Prostate gland (tissue), 2 donors: ENCODE data around the gene FCER1G.

Source experiments
- POLR2A ChIP-seq: fragments of 450-650 bp; IDR thresholded peaks from one replicate; pipeline ENCODE4 v1.6.1; 2016; ENCODE audit warnings: antibody characterized with exemption, mild to moderate bottlenecking
- POLR2AphosphoS5 ChIP-seq: sonication (generic); formaldehyde crosslinking; IDR thresholded peaks from one replicate; pipeline ENCODE4 v1.6.1; 2017; ENCODE audit warnings: antibody characterized with exemption
- TF ChIP-seq, protein P1 (sequence below), 4 experiments: fragments of 200-600 bp in 2 of 4; fragments of 450-650 bp in 2 of 4; sonication (generic) in 2 of 4; IDR thresholded peaks; 1 replicate in 3 of 4; 2 replicates in 1 of 4; pipeline ENCODE4 v1.5.1; 2016 to 2019; ENCODE audit warnings: antibody characterized with exemption in 4 of 4, mild to moderate bottlenecking in 2 of 4, moderate library complexity in 2 of 4

DNA sequence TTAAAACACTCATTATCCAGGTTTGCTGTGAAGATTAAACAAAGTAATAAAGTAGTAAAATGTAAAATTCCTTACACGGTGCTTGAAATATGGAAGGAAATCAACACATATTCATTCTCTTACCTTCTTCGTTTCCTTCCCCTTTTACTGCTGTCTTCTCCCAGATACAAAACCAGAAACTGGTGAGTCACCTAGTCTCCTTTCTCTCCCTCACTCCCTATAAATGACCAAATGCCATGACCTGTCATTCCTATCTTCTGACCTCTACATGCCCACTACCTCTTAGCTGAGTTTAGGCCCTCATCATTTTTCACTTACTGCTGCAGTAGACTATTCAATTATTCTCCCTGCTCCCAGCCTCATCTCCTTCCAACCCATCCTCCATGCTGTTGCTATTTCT lies 27.2 kb downstream of the FCER1G start:
- TF ChIP-seq POLR2A (no peak), POLR2AphosphoS5 (no peak)
- TF ChIP-seq, protein P1, sequence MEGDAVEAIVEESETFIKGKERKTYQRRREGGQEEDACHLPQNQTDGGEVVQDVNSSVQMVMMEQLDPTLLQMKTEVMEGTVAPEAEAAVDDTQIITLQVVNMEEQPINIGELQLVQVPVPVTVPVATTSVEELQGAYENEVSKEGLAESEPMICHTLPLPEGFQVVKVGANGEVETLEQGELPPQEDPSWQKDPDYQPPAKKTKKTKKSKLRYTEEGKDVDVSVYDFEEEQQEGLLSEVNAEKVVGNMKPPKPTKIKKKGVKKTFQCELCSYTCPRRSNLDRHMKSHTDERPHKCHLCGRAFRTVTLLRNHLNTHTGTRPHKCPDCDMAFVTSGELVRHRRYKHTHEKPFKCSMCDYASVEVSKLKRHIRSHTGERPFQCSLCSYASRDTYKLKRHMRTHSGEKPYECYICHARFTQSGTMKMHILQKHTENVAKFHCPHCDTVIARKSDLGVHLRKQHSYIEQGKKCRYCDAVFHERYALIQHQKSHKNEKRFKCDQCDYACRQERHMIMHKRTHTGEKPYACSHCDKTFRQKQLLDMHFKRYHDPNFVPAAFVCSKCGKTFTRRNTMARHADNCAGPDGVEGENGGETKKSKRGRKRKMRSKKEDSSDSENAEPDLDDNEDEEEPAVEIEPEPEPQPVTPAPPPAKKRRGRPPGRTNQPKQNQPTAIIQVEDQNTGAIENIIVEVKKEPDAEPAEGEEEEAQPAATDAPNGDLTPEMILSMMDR (IDR thresholded peaks at IDR 0.05), result no peak
